Heart right ventricle (tissue), 16 donors: Measurements from ENCODE around the gene TMEM38B. TPM values are rescaled to one million over a fixed set of nuclear protein-coding genes. Genes with fewer than 3 reads are reported as not detected.
"Not testable (repeated sequence)": the region's sequence is repeated elsewhere in the genome, so short reads cannot be mapped to it uniquely, and the experiment has no call there.

ENCODE experiments used
- ATAC-seq, 8 donors: fragments of 200-7000 bp; cut with Tn5 transposase; one replicate each; pipeline ENCODE4 v1.9.1; 2020; ENCODE audit warnings: mild to moderate bottlenecking in 8 of 8, moderate library complexity in 8 of 8, moderate number of reproducible peaks in 1 of 8
- DNase-seq, 2 donors: peaks; one replicate each; pipeline ENCODE4 v3.0.0-alpha.2; 2020
- H3K27ac ChIP-seq, 10 donors: fragments of 200-600 bp; sonication (generic) in 2 of 10; one replicate each; pipeline versions ENCODE4 v1.5.0 to v1.8.0; 2020 to 2022; ENCODE audit warnings: mild to moderate bottlenecking in 3 of 10
- H3K27me3 ChIP-seq, 7 donors: fragments of 200-600 bp; one replicate each; pipeline ENCODE4 v1.8.0; 2021 to 2022; ENCODE audit warnings: mild to moderate bottlenecking in 2 of 7
- H3K36me3 ChIP-seq, 9 donors: fragments of 200-600 bp; sonication (generic) in 1 of 9; one replicate each; pipeline versions ENCODE4 v1.5.0 to v1.8.0; 2020 to 2022; ENCODE audit warnings: mild to moderate bottlenecking in 2 of 9
- H3K4me1 ChIP-seq, 9 donors: fragments of 200-600 bp; sonication (generic) in 1 of 9; one replicate each; pipeline versions ENCODE4 v1.5.0 to v1.8.0; 2020 to 2022; ENCODE audit warnings: mild to moderate bottlenecking in 4 of 9
- H3K4me3 ChIP-seq, 10 donors: fragments of 200-600 bp; sonication (generic) in 2 of 10; one replicate each; pipeline versions ENCODE4 v1.5.0 to v1.8.0; 2020 to 2022; ENCODE audit warnings: mild to moderate bottlenecking in 7 of 10, moderate library complexity in 2 of 10
- H3K9me3 ChIP-seq, 11 donors: fragments of 200-600 bp in 10 of 11; sonication (generic) in 2 of 11; one replicate each; pipeline versions ENCODE4 v1.5.0 to v1.8.0; 2013 to 2022; ENCODE audit warnings: mild to moderate bottlenecking in 2 of 11, control low read depth in 1 of 11, moderate library complexity in 1 of 11
- CTCF ChIP-seq, 9 donors: fragments of 200-600 bp; sonication (generic) in 2 of 9; IDR thresholded peaks; one replicate each; pipeline versions ENCODE4 v1.5.0 to v1.8.0; 2021 to 2022; ENCODE audit warnings: antibody characterized with exemption in 9 of 9, mild to moderate bottlenecking in 5 of 9, moderate library complexity in 1 of 9
- WGBS, 2 donors: extraction: QIAGEN DNeasy Blood & Tissue Kit; methylation state at CpG; one replicate each; pipeline ENCODE4 v1.1.7; 2013; ENCODE audit warnings: inconsistent platforms in 1 of 2; 5-methylcytosine and 5-hydroxymethylcytosine counted together
- intact Hi-C, 10 donors: fragments of 100-400 bp; cut with DNase I; formaldehyde crosslinking; loops; one replicate each; pipeline versions ENCODE4 v1.11.1 to v1.14.2; 2022
- polyA plus RNA-seq, 2 donors: library from polyadenylated mRNA; stranded (reverse); fragments of 200-250 nt; gene quantifications; one replicate each; pipeline ENCODE4 v1.2.3, GENCODE V29; 2013
- total RNA-seq, 10 donors: library from RNA; stranded (reverse); fragmentation: NEBNext Ultra II Directional in 3 of 10; extraction: Animal tissue kit (Norgen Biotek cat#: 25700) in 3 of 10; gene quantifications; one replicate each; pipeline versions ENCODE4 v1.2.1 to v1.2.4, GENCODE V29; 2021 to 2023
- donor health status: Arrhythmogenic right ventricular cardiomyopathy.
- donor health status: ischemic (EF 13 %, LVEDD 7.1; RV severe dilation, severe dysfunction).
- donor health status: healthy with polysubstance abuse.
- donor health status: DM: no; HTN: yes; CAD: no.
- donor health status: DM: no; HTN: no; CAD: no.
- donor health status: ischemic (EF 25% LVEDD 6.9; RV normal size, moderate dysfunction).
- donor health status: ischemic (EF 25% LVEDD 5.7; RV mildly dilated, moderate dysfunction).
- donor health status: healthy.
- donor health status: DM: yes; HTN: yes; CAD: no.
- donor health status: Ischemic cardiomyopathy.
- donor health status: ischemic (EF 35%, LVEDD 5.7; RV mildly dilated, moderate dysfunction).
- donor health status: nonischemic (EF 11% LVEDD 7.7; RV severe dilation, severe dysfunction).
- donor health status: DM: yes; HTN: yes; CAD: no.
- donor health status: PGD.
- donor health status: ischemic (EF 29% LVEDD 5.4; RV normal size, mild dysfunction).
- donor health status: nonischemic (EF 23%, LVEDD 6.1; RV moderate dilation, normal function).

TMEM38B gene
- total and polyA plus RNA-seq, 12 donors = 13.5 to 68.4 (median 53.0) TPM

DNA sequence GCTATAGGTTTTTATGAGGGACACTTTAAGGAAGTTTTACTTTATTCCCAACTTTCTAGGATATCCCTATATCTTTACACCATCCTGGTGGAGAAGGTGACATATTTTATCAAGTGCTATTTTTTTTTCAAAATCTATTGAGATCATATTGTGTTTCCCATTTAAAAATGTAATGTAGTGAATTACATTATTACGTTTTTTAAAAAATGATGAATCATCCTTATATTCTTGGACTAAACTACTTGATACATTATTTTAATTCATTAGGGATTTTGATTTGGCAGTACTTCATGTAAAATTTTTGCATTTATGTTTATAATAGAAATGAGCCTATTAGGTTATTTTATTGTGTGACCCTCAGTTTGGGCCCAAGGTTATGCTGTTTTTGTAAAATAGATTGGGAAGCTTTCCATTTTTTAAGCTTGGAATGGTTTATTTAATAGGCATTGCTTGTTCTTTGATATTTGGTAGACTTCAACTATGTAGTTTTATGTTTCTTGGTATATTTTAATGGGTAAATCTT lies 4.1 kb downstream of the TMEM38B start:
- no peaks in the 10 kb centered on the region for H3K36me3 ChIP-seq
- intact Hi-C loops = loop anchor here in 1 of 10 donors (10.0 kb wide), 1 partner anchor 254 kb away; the partner anchor contains the start of gene FSD1L
- H3K9me3 ChIP-seq = peaks cover 0 to 4% (median 0%) of the 10 kb centered on the region in 11 donors
- H3K4me3 ChIP-seq = no peak overlapping the region
- no peak overlapping the region for H3K27ac ChIP-seq
- DNase-seq (no peak), ATAC-seq (no peak)
- H3K4me1 ChIP-seq = peaks cover 0 to 62% (median 27%) of the 10 kb centered on the region in 9 donors
- WGBS, 2 donors = 80 to 81% methylated on average over 1 of the region's 1 CpG
- no peak for TF ChIP-seq CTCF (IDR thresholded peaks at IDR 0.05)
- H3K27me3 ChIP-seq = peaks cover 0 to 4% (median 3%) of the 10 kb centered on the region in 7 donors

DNA sequence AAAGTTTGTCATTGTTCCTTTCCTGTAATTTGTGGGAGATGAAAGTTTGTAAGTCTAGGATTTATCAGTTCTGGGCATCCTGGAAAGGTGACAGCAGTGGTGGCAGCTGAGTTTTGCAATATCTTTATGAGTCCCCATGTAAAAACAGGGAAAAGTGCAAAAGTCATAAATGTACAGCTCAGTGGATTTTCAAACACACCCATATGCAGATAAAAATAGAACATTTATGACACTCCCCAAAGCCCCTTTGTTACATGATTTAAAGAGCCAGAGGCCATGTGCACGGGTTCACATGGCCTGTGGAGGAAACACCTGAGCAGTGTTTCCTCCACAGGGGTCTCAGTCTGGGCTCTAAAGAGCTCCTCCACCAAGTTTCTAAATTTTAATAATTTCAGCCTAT lies 6.3 kb downstream of the TMEM38B start:
- ATAC-seq = no peak
- Histone ChIP-seq H3K9me3 (peaks cover 0 to 4% (median 0%) of the 10 kb centered on the region in 11 donors), H3K36me3 (no peaks in the 10 kb centered on the region), H3K4me3 (no peak overlapping the region), H3K27ac (peak overlapping the region in 2 of 10 donors; percentile 2 to 35), H3K27me3 (no peaks in the 10 kb centered on the region), H3K4me1 (peaks cover 0 to 48% (median 14%) of the 10 kb centered on the region in 9 donors)
- WGBS, 2 donors = 26 to 59% methylated on average over 1 of the region's 1 CpG
- no peak for TF ChIP-seq CTCF (IDR thresholded peaks at IDR 0.05)
- intact Hi-C loops = no loop called here
- DNase-seq = no peak

DNA sequence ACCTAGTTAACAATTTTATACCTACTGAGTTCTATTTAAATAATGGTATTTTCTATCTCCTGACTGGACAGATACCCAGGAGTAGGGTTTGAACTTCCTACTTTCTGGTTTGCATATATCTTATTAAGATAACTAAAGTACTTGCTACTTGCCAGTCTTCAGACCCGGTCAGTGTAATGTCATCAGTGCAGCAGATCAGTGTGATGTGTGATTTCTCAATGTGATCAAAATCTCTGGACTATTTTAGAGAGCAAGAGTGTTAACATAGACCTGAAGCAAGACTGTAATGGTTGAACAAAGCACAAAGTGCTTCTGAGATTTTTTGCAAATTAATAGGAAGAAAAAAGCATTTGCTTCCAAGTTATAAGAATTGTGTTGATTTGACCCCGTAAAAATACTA lies 6.8 kb downstream of the TMEM38B start:
- 65 to 76% methylated on average over 2 of the region's 2 CpGs for WGBS, 2 donors
- DNase-seq (no peak), ATAC-seq (no peak)
- peaks cover 0 to 44% (median 12%) of the 10 kb centered on the region in 9 donors for H3K4me1 ChIP-seq
- intact Hi-C loops = no loop called here
- peaks cover 0 to under 1% (median 0%) of the 10 kb centered on the region in 9 donors for H3K36me3 ChIP-seq
- no peak for TF ChIP-seq CTCF (IDR thresholded peaks at IDR 0.05)
- H3K27ac ChIP-seq = peak overlapping the region in 2 of 10 donors; percentile 54 to 69
- H3K4me3 ChIP-seq = no peak overlapping the region
- H3K27me3 ChIP-seq = no peaks in the 10 kb centered on the region
- peaks cover 0 to 4% (median 0%) of the 10 kb centered on the region in 11 donors for H3K9me3 ChIP-seq

- 0 to 97% methylated on average over 1 of the region's 1 CpG for WGBS, 2 donors
Measured at GRCh38 chr9:105702207-105702606, 7.9 kb downstream of the TMEM38B start.

GRCh38 chr9:105703638-105704037 lies 9.3 kb downstream of the TMEM38B start:
- H3K27ac ChIP-seq, ATAC-seq, H3K9me3 ChIP-seq, DNase-seq, intact Hi-C loops, H3K4me3 ChIP-seq, H3K36me3 ChIP-seq, H3K27me3 ChIP-seq: not testable (repeated sequence)
- peaks cover 0 to 38% (median 12%) of the 10 kb centered on the region in 9 donors for H3K4me1 ChIP-seq
- 86 to 95% methylated on average over 4 of the region's 4 CpGs for WGBS, 2 donors

More at GRCh38 chr9:105702207-105702606, 7.9 kb downstream of the TMEM38B start:
- peaks cover 0 to 4% (median 0%) of the 10 kb centered on the region in 9 donors for H3K36me3 ChIP-seq
- no peaks in the 10 kb centered on the region for H3K27me3 ChIP-seq
- peaks cover 0 to 39% (median 12%) of the 10 kb centered on the region in 9 donors for H3K4me1 ChIP-seq
- ATAC-seq (peak in 2 of 8 donors; percentile 63 to 84), DNase-seq (no peak)
- H3K4me3 ChIP-seq = no peak overlapping the region
- peaks cover 0 to 4% (median 0%) of the 10 kb centered on the region in 11 donors for H3K9me3 ChIP-seq
- H3K27ac ChIP-seq = peak overlapping the region in 6 of 10 donors; percentile 24 to 69 (median 48)
- no peak for TF ChIP-seq CTCF (IDR thresholded peaks at IDR 0.05)
- intact Hi-C loops = no loop called here
